ENCODE data around the gene CD48. TPM values are rescaled to one million over a fixed set of nuclear protein-coding genes. Genes with fewer than 3 reads are reported as not detected.
"Not testable (repeated sequence)": the region's sequence is repeated elsewhere in the genome, so short reads cannot be mapped to it uniquely, and the experiment has no call there.

CD48 gene
- total RNA-seq, 2 experiments from 2014 or later, result 387 to 395 TPM

DNA sequence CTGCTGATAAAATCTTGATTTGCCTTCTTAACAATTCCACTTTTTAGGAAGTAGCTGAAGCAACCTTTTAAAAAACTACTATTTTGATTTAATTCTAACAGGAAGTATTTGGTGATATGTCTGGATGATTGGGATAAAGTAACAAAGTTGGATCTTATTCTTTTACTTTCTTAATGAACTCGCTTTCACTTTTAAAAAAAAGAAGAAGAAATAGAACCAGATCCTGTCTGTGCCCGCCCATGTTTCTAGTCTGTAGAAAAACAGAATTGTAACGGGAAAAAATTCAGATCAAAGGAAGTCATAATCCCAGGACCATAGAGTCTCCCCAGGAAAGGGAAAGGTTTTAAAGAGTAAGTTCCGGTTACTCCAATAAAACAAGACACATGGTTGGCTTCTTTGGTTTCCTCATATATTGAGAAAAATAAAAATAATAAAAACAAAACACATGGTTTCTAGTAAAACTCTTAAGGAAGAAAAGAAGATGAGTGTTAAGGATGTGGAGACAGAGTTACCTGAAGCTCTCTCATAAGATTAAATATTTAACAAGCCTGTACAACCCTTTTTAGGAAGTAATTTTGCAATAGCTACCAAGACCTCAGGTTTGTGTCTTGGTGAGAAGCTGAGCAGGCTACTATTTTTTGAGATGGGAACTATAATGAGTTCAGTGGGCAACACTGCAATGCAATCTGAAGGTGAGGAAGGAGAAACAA is 4.9 kb downstream of the CD48 start:
- Mint-ChIP-seq H3K27ac (no peak overlapping the region), H3K9me3 (no peaks in the 10 kb centered on the region), H3K36me3 (ENCODE audit: low read depth) (peaks cover 60% of the 10 kb centered on the region), H3K4me3 (no peak overlapping the region), H3K4me1 (ENCODE audit: low read depth) (peaks cover 1% of the 10 kb centered on the region), H3K27me3 (no peaks in the 10 kb centered on the region)
- ChIA-PET CTCF (interaction anchor here (0.9 to 2.2 kb wide), 5 partner anchors 21 to 44 kb away, joined by 3 to 8 read pairs (median 6); no protein-coding TSS in a partner anchor), POLR2A (interaction anchor here (0.6 to 5.4 kb wide), 10 partner anchors 8 to 200 kb away, joined by 3 to 49 read pairs (median 4); no protein-coding TSS in a partner anchor)
- H3K27ac ChIP-seq (ENCODE audit: low read depth in 1 of 2, low read length in 2 of 2), result peak overlapping the region; percentile 86 to 93
- no peaks in the 10 kb centered on the region for H3K27me3 ChIP-seq (ENCODE audit: control insufficient read depth in 1 of 2, insufficient read depth in 2 of 2, low read length in 2 of 2)
- peaks cover 69% of the 10 kb centered on the region for H3K4me1 ChIP-seq (ENCODE audit: insufficient read depth, low read length)
- peak overlapping the region; percentile 73 for H3K4me3 ChIP-seq (ENCODE audit: low read length)
- intact Hi-C loops (cut with DNase I, micrococcal nuclease), result loop anchor here (5.0 kb wide), 2 partner anchors 69 to 79 kb away; no protein-coding TSS in a partner anchor
- peak in 1 of 14 experiments; percentile 46 for DNase-seq
- H3K36me3 ChIP-seq (ENCODE audit: insufficient read depth, low read length), result peaks cover 40% of the 10 kb centered on the region
- ATAC-seq (ENCODE audit: poor library complexity), result no peak
- H3K9me3 ChIP-seq (ENCODE audit: control insufficient read depth in 1 of 2, insufficient read depth in 1 of 2, low read length in 2 of 2), result no peaks in the 10 kb centered on the region
- TF ChIP-seq, protein P1, sequence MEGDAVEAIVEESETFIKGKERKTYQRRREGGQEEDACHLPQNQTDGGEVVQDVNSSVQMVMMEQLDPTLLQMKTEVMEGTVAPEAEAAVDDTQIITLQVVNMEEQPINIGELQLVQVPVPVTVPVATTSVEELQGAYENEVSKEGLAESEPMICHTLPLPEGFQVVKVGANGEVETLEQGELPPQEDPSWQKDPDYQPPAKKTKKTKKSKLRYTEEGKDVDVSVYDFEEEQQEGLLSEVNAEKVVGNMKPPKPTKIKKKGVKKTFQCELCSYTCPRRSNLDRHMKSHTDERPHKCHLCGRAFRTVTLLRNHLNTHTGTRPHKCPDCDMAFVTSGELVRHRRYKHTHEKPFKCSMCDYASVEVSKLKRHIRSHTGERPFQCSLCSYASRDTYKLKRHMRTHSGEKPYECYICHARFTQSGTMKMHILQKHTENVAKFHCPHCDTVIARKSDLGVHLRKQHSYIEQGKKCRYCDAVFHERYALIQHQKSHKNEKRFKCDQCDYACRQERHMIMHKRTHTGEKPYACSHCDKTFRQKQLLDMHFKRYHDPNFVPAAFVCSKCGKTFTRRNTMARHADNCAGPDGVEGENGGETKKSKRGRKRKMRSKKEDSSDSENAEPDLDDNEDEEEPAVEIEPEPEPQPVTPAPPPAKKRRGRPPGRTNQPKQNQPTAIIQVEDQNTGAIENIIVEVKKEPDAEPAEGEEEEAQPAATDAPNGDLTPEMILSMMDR (IDR thresholded peaks at IDR 0.05), result no peak

DNA sequence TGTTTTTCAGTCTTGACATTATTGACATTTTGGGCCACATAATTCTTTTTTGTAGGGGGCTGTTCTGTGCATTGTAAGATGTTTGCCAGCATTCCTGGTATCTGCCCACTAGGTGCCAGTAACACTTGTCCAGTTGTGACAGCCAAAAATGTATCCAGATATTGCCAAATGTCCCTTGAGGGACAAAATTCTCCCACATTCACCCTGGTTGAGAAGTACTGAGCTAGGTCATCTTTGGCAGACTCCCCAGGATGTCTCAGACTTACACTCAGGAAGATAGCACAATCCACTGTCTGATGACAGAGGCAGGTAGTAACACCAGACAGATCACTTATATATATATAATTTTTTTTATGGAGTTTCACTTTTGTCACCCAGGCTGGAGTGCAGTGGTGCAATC is 5.9 kb downstream of the CD48 start:
- peak overlapping the region; percentile 73 for H3K4me3 ChIP-seq (ENCODE audit: low read length)
- peak overlapping the region; percentile 9 to 26 for H3K27ac ChIP-seq (ENCODE audit: low read depth in 1 of 2, low read length in 2 of 2)
- no peaks in the 10 kb centered on the region for H3K27me3 ChIP-seq (ENCODE audit: control insufficient read depth in 1 of 2, insufficient read depth in 2 of 2, low read length in 2 of 2)
- POLR2A ChIA-PET, result interaction anchor here (0.6 to 5.4 kb wide), 2 partner anchors 9 to 22 kb away, joined by 3 to 49 read pairs; no protein-coding TSS in a partner anchor
- H3K9me3 ChIP-seq (ENCODE audit: control insufficient read depth in 1 of 2, insufficient read depth in 1 of 2, low read length in 2 of 2), result no peaks in the 10 kb centered on the region
- H3K4me3 Mint-ChIP-seq, result peak overlapping the region; percentile 83
- intact Hi-C loops (cut with DNase I, micrococcal nuclease), result loop anchor here (5.0 kb wide), 2 partner anchors 68 to 78 kb away; no protein-coding TSS in a partner anchor
- CTCF ChIA-PET, result interaction anchor here (0.9 to 2.1 kb wide), 4 partner anchors 21 to 43 kb away, joined by 3 to 6 read pairs (median 4); no protein-coding TSS in a partner anchor
- H3K27ac Mint-ChIP-seq, result no peak overlapping the region
- peaks cover 58% of the 10 kb centered on the region for H3K36me3 Mint-ChIP-seq (ENCODE audit: low read depth)
- H3K27me3 Mint-ChIP-seq, result no peaks in the 10 kb centered on the region
- H3K4me1 ChIP-seq (ENCODE audit: insufficient read depth, low read length), result peaks cover 77% of the 10 kb centered on the region
- H3K9me3 Mint-ChIP-seq, result no peaks in the 10 kb centered on the region
- H3K4me1 Mint-ChIP-seq (ENCODE audit: low read depth), result peaks cover 3% of the 10 kb centered on the region
- DNase-seq, result peak in 2 of 14 experiments; percentile 21 to 39
- TF ChIP-seq, protein P1 (IDR thresholded peaks at IDR 0.05), result no peak
- peak; percentile 38 for ATAC-seq (ENCODE audit: poor library complexity)
- peaks cover 46% of the 10 kb centered on the region for H3K36me3 ChIP-seq (ENCODE audit: insufficient read depth, low read length)

DNA sequence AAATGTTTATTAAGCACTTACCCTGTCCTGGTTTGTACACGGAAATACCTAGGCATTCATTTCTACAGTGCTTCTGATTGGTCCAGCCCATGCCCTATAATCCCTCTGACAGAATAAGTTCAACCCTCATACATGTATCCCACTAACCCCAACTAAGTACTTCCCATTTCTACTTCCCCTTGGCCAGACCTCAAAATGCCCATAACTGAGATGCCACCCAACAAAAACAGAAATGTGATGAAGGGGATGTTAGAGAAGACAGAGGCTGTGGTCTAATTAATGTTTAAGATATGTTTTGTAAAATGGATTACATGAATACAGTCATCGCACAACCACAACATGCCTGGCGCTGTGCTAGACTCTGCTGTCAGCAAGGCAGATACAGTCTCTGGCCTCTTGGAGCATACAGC is 6.4 kb downstream of the CD48 start:
- not testable (repeated sequence) for H3K9me3 ChIP-seq (ENCODE audit: control insufficient read depth in 1 of 2, insufficient read depth in 1 of 2, low read length in 2 of 2); H3K4me3 ChIP-seq (ENCODE audit: low read length); H3K9me3 Mint-ChIP-seq; H3K27me3 Mint-ChIP-seq; H3K27ac Mint-ChIP-seq; H3K4me1 Mint-ChIP-seq (ENCODE audit: low read depth); H3K27me3 ChIP-seq (ENCODE audit: control insufficient read depth in 1 of 2, insufficient read depth in 2 of 2, low read length in 2 of 2)
- DNase-seq, result peak in 4 of 14 experiments; percentile 16 to 49 (median 24)
- intact Hi-C loops (cut with DNase I, micrococcal nuclease), result loop anchor here (5.0 kb wide), 2 partner anchors 68 to 78 kb away; no protein-coding TSS in a partner anchor
- peaks cover 60% of the 10 kb centered on the region for H3K36me3 Mint-ChIP-seq (ENCODE audit: low read depth)
- Histone ChIP-seq H3K36me3 (ENCODE audit: insufficient read depth, low read length) (peaks cover 46% of the 10 kb centered on the region), H3K27ac (ENCODE audit: low read depth in 1 of 2, low read length in 2 of 2) (peak overlapping the region; percentile 10 to 26), H3K4me1 (ENCODE audit: insufficient read depth, low read length) (peaks cover 81% of the 10 kb centered on the region)
- ChIA-PET POLR2A (interaction anchor here (0.7 to 5.4 kb wide), 2 partner anchors 22 to 54 kb away, joined by 3 to 49 read pairs; no protein-coding TSS in a partner anchor), CTCF (interaction anchor here (0.9 to 1.5 kb wide), 4 partner anchors 13 to 24 kb away, joined by 3 to 4 read pairs (median 3); no protein-coding TSS in a partner anchor)
- ATAC-seq (ENCODE audit: poor library complexity), result peak; percentile 35
- peak overlapping the region; percentile 83 for H3K4me3 Mint-ChIP-seq

Measured in CD4-positive, alpha-beta T cell (primary cell).